ENCODE results near the gene PECR.
"Not testable (repeated sequence)": the region's sequence is repeated elsewhere in the genome, so short reads cannot be mapped to it uniquely, and the experiment has no call there.

The PECR gene

DNA sequence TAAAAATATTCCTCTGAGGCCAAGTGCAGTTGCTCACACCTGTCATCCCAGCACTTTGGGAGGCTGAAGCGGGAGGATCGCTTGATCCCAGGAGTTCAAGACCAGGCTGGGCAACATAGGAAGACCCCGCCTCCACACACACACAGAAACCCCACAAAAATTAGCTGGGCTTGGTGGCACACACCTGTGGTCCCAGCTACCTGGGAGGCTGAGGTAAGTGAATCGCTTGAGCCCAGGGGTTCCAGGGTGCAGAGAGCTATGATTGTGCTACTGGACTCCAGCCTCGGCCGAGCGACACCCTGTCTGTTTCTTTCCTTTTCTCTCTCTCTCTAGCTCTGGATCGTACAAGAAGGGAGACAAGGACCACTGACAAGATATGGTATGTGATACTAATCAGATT, 25.7 kb upstream of the PECR start:
- DNase-seq (ENCODE audit: low read depth in 2 of 3, low spot score in 1 of 3) = no peak

DNA sequence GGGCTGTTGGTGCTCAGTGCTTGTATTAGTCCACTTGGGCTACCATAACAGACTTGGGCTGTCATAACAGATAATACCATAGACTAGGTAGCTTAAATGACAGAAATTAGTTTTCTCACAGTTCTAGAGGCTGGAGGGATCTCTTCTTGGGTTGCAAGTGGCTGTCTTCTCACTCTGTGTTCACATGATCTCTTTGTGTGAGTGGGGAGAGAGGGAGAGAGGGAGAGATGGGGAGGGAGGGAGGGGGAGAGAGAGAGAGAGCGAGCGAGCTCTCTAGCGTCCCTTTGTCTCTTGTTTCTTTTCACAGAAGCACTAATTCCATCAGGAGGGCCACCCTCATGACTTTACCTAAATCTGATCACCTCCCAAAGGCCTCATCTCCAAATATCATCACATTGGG, 23.1 kb upstream of the PECR start:
- DNase-seq (ENCODE audit: low read depth in 2 of 3, low spot score in 1 of 3) = no peak

DNA sequence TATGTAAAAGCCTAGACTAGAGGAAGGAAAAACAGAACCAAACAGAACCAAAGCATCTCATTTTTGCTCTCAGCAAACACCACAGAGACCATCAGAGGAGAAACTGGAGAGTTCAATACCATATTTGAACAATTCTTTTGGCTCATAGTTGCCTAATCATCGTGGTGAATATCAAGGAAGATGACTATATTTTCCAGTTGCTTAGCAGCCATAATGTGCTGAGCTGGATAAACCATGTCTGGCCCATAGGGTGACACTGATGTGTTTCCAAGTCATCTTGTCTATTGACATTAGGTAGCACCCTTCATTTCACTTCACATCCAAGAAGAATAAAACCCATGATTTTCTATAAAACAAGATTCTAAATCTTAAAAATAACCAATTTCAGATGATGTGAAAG, 21.6 kb upstream of the PECR start:
- DNase-seq (ENCODE audit: low read depth in 2 of 3, low spot score in 1 of 3) = no peak

DNA sequence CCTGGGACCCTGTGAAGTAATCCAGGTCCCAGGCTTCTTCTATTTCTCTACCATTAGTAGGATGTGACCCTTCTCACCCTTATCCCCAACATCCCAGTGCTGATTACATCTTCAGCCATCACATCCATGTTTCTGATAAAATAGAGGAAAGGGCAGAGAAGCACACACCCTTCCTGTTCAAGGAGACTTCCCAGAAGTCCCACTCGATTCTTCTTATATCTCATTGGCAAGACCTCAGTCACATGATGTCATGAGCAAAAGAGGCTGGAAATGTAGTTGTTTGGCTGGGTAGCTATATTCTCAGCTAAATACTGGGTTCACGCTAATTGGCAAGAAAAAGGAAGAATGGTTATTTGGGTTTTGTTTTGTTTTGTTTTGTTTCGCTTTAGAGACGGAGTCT, 19.5 kb upstream of the PECR start:
- no peak for DNase-seq (ENCODE audit: low read depth in 2 of 3, low spot score in 1 of 3)

DNA sequence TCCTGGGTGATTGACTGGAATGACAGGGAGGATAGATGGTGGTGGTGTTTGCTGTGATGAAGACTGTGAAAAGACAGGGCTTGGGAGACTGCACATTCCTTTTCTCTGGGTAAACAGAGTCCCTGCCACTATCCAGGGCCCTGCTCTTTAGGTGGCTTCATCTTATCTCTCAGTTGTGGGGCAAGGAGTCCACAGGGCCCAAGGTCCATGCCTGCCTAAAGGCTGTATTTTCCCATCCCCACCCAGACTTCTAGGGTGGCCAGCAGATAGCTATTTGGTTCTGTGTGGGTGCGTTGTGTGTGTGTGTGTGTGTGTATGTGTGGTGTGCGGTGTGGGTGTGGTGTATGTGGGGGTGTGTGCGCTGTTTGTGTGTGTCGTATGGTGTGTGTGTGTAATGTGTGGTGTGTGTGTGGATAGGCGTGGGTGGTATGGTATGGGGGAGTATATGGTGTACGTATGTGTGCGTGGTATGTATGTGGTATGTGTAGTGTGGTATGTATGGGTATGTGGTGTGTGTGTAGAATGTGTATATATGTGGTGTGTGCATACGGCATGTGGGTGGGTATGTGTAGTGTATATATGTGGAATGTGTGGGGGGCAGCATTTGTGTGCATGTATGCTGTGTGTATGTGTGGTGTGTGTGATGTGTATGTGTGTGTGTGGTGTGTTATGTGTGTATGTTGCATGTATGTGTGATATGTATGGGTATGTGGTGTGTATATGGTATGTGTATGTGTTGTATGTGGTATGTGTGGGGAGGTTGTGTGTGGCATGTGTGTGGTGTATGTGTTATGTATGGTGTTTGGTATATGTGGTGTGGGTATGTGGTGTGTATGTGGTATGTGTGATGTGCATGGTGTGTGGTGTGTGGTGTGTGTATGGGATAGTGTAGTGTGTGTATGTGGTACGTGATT, 17.1 kb upstream of the PECR start:
- DNase-seq (ENCODE audit: low read depth in 2 of 3, low spot score in 1 of 3) = no peak

DNA sequence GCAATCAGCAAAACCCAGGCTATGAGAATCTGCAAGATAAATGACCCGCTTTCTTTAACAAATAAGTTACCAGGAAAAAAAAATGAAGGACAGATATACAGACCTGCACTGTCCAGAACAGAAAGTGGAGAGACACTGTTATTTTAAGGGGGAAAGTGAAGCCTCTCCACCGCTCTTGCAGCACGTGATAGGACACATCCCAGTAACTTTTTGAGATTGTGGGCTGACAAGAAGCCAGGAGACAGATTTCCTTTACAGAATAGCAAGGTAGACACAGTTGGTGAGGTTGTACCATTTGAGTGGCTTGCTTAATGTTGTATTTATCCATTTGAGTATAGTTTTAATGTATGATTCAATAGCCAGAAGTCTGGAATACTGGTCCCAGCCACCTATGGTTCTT, 13.1 kb upstream of the PECR start:
- no peak for DNase-seq (ENCODE audit: low read depth in 2 of 3, low spot score in 1 of 3)

DNA sequence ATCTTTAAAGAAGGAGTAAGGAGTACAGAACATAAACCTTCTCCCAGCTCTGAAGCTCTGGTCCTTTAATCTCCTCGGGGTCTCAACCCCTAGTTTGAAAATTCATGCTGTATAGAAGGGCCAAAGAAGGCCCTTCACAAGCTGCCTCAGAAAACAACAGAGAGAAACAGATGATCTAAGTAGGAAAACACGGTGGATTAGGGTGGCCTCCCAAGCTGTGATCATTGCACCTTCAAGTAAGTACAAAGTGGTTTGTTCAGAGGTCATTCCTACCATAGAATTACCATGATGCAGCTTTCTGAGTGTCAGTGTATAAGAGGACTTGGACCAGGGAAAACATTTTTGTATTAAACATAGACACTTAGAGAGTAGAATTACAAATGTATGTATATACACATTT, 11.0 kb upstream of the PECR start:
- DNase-seq (ENCODE audit: low read depth in 2 of 3, low spot score in 1 of 3) = no peak

DNA sequence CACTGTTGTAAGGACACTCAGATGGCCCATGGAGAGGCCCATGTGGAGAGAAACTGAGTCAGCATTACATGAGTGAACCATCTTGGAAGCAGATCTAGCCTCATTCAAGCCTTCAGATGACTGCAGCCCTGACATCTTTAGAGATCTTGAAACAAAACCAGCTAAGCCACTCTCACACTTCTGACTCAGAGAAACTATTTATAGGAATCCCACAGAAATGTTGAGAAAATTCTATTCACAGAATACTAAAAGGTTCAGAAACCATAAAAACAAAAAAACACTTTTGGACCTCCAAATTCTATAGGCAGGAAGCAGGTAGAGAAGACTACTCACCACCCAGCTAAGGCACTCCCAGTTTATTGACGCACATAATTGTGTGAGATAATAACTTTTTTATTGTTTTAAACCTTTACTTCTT, 8.8 kb upstream of the PECR start:
- no peak for DNase-seq (ENCODE audit: low read depth in 2 of 3, low spot score in 1 of 3)

DNA sequence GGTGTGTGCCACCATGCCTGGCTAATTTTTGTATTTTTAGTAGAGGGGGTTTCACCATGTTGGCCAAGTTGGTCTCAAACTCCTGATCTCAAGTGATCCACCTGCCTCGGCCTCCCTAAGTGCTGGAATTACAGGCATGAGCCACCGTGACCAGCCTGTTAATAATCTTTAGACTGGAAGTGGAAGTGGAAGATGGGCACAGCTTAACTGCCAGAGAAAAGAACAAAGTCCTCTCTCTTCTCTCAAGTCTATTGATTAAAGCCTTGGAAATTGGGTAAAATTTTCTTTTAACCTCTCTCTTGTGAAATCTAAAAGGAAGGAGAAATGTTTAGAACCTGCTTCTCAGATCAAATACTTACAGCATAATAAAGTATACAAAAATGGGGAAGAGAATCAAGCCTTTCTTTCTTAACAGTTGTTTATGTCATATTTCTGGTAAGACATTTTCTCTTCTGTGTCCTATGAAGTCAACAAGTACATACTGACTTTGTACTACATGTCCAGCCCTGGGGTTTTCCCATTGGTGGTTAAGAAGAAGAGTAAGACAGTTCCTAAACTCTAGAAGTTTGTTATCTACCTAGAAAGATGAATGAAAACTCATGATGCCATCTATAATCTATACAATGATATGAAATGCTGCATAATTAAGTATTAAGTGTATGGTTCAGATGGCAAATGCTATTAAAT, 4.7 kb upstream of the PECR start:
- no peak for DNase-seq (ENCODE audit: low read depth in 2 of 3, low spot score in 1 of 3)

DNA sequence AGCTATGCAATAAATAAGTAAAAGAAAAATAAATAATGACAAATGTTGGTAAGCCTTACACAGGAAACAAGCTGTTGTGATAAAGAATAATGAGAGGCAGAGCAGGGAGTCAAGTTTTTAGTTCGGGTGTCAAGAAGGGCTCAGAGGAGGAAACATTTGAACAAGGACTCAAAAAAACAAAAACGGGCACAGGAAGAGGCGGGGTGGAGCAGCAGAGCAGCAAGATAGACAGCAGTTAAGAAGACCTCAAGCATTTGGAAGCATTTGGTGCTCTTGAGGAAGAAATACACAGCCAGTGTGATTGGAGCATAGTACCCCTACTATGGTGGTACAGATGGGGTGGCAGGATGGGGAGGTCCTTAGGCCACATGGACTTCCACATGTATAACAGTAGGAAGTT, 2.9 kb upstream of the PECR start:
- no peak for DNase-seq (ENCODE audit: low read depth in 2 of 3, low spot score in 1 of 3)

DNA sequence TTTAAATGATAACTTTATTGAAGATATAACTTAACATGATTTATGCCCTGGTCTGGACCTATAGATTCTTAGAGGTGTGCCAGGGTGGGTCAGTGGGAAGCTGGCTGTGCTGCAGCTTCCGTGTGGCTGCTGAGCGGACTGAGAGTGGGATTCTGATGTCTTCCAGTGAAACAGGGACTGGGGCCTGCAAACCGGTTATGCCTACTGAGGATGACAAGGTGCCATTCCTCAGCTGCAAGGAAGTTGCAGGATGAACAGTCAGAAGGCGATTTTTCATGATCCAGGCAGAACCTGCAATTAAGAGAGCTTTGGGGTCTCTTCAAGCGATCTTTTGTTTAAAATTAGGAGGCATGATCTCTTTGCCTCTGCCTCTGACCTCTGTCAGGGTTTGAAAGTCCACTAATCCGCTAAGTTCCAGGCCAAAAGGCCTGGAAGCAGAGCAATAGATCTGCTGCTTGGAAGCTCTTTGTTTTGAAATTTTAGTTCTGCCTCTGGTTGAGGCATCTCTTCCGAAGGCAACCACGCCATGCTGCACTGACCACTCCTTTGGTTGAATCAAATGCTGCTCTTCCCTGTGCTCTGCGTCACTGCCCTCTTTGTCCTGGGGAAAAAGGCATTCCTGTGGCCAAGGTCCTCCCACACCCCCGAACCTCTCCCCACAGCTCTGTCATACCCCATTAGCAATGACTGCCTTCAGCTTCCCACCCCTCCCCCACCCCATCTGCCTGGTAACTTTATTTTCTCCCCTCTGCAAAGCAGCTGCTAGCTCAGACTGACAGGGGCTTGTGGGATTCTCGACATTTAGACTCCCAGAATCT, 2.1 kb upstream of the PECR start:
- no peak for DNase-seq (ENCODE audit: low read depth in 2 of 3, low spot score in 1 of 3)

DNA sequence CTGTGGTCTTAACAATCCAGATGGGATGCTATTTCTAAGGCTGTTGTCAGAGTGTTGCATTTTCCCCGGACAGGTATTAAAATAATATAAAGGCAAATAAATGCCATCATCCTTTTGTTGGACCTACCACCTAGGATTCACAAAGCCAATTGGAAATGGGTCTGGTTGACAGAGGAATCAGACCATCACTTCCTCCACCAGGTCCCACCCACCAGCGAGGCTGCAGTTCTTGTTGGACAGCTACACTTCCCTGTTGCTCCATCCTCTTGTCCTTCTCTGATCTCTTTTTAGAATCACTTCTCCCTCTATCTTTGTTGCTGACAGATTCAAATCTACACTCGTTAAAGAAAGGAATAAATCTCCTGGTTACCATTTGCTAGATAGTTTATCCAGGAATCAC, 1.2 kb upstream of the PECR start:
- no peak for DNase-seq (ENCODE audit: low read depth in 2 of 3, low spot score in 1 of 3)

DNA sequence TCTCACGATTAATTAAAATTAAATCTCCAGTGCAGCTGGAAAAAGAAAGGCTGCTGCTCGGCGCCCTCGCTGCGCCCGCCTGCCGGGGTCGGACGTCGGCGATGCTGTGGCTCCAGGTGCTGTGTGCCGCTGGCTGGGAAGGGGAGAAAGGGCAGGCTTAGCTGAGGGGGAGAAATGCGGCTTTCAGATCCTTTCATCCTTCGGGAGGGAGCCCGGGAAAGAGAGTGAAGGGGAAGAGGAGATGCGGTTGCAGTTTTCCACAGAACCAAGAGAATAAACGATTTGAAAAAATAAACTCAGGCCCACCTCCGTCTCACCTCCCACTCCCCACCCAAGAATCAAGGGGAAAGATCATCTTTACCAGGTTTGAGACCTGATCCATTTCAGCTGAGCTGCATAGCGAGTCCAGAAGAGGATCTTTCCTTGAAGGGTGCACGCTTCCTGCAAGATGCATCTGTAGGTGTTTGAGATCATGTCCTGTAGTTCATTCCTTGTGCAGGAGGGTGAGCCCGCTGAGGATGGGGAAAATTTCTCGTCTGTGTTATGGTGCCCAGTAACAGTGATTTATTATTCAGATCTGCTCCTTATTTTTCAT, 605 bp upstream of the PECR start:
- DNase-seq (ENCODE audit: low read depth in 2 of 3, low spot score in 1 of 3) = no peak

DNA sequence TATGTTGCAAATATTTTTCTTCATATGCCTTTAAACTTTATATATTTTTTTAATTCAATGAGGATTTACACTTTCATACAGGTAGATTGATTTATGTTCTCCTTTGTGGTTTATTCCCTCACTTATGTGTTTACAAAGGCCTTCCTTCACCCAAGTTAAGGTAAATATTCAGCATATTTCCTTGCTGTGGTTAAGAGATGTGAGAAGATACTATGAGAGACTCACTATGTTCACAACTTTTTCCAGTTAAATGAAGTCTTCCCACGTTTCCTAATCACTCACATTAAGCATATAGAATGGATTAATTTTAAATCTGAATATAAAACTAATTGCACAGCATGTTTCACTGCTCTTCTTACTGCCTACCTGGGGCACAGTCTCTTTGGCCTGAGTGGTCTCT, 597 bp downstream of the PECR start:
- no peak for DNase-seq (ENCODE audit: low read depth in 2 of 3, low spot score in 1 of 3)

DNA sequence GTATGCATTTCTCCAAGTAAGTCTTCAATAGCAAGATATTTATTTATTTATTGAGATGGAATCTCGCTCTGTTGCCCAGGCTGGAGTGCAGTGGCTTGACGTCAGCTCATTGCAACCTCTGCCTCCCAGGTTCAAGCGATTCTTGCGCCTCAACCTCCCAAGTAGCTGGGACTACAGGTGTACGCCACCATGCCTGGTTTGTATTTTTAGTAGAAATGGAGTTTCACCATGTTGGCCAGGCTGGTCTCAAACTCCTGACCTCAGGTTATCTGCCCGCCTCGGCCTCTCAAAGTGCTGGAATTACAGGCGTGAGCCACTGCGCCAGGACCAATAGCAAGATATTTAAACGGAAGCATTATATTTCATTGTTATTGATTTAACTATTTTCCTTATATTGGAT, 1.6 kb downstream of the PECR start:
- DNase-seq (ENCODE audit: low read depth in 2 of 3, low spot score in 1 of 3) = not testable (repeated sequence)

DNA sequence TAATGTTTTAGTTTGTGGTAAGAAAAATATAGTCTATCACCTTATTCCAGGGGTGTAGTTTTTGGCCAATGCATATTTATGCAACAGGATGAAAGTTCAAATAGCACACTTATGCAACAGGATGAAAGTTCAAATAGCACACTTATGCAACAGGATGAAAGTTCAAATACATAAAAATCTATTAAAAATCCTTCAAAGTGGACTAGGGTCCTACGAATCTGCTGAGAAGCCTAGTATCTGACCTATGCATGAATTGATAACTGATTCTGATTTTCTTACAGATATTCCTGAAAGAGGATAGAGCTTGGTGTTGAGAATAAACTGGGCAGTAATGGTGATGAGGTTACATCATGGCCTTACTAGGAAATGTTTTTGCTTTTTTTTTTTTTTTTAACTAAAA, 2.8 kb downstream of the PECR start:
- DNase-seq (ENCODE audit: low read depth in 2 of 3, low spot score in 1 of 3) = no peak

DNA sequence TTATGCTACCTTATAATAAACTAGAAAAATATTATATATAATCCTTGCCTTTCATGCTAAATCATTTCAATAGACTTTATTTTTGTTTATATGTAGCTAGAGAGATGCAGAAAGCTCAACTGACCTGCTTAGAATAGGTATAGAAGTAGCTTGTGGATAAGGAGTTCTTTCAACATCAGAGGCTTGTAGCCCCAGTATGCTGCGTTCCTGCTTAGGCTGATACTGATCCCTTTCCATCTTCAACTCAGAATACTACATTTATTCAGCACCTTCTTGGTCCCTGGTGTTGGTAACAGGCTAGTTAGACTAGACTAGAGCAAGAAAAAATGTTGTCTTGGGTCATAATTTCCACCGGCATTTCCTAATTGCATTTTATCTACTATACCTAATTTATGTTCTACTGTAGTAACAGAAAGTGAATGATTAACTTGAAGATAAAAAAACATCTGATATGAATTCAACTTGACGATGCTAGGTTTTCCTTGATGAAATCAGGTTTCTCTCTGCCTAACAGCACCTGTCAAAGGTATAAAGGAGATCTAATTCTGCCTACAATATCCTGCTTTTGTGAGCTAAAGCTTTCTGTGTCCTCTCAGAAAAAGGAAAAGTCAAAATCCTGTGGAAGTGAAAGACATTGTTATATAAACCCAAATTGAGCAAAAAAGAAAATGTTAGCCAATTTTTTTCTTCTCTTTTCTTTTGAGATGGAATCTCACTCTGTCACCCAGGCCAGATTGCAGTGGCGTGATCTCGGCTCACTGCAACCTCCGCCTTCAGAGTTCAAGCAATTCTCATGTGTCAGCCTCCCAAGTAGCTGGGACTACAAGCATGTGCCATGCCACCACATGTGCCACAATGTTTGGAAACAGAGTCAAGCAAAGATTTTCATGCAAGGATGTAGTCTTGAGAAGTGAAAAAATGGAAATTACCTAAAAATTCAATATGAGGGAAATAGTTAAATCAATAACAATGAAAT, 5.8 kb downstream of the PECR start:
- no peak for DNase-seq (ENCODE audit: low read depth in 2 of 3, low spot score in 1 of 3)

DNA sequence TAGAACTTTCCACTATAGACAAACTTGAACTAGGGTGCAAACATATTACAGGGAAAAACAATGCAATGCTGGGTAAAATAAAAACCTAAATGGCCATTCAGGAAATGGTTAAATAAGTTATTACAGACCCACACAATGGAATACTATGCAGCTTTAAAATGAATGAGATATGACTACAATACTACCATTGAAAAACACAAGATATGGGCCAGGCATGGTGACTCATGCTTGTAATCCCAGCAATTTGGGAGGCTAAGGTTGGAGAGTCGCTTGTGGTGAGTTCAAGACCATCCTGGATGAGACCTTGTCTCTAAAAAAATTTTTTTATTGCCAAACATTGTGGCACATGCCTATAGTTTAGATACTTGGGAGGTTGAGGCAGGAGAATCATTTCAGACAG, 6.8 kb downstream of the PECR start:
- DNase-seq (ENCODE audit: low read depth in 2 of 3, low spot score in 1 of 3) = no peak

DNA sequence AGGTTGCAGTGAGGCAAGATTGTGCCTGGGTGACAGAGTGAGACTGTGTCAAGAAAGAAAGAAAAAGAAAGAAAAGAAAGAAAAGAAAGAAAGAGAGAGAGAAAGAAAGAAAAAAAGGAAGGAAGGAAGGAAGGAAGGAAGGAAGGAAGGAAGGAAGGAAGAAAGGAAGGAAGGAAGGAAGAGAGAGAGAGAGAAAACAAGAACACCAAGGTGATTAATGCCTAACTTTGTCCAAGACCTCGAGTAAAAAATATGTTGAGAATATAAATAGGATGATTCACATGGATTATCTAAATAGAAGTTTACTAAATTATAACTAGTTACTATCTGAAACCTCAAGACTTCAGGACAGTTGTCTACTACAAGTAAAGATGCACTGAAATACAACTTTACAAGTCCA, 7.2 kb downstream of the PECR start:
- no peak for DNase-seq (ENCODE audit: low read depth in 2 of 3, low spot score in 1 of 3)

DNA sequence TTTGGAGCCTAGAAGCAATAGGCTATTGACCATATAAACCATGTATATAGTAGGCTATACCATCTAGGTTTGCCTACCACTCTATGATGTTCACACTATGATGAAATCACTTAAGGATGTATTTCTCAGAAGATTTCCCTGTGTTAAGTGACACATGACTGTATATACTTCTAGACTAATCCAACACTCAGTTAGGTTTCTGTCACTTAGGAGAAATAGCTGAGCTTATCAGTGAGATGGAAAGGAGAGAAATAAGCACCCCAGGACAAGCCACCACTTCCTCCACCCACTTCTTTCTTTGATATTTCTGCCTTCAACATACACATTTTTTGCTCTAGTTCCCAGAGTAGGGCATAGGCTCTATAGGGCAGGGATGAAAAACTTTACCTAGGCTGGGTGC, 7.8 kb downstream of the PECR start:
- no peak for DNase-seq (ENCODE audit: low read depth in 2 of 3, low spot score in 1 of 3)

Measured in stimulated activated CD4-positive, alpha-beta T cell treated with anti-CD3 and anti-CD28 coated beads, Interleukin-12 subunit alpha, Interleukin-12 subunit beta, amount 100 ng/mL, for 48 hours (primary cell).